HCT116 (cell line): ENCODE results near the gene RHEBL1. TPM values are rescaled to one million over a fixed set of nuclear protein-coding genes. Genes with fewer than 3 reads are reported as not detected.

ENCODE experiments used
- ATAC-seq: fragments of 200-7000 bp; cut with Tn5 transposase; 2 replicates; pipeline ENCODE4 v1.9.1; 2020; ENCODE audit warnings: mild to moderate bottlenecking, moderate library complexity
- BruUV-seq: library from RNA; stranded (reverse); fragments of 400-500 nt; replicated peaks from 2 replicates; lab custom pipeline; 2021; lab: Mats Ljungman, UMichigan
- CTCF ChIA-PET: fragments of 300-600 bp; sonication (Branson Sonifier 250); formaldehyde crosslinking; loops from one replicate; lab custom pipeline; 2021; ENCODE audit warnings: antibody characterized with exemption; lab: Charles Lee
- POLR2A ChIA-PET: fragments of 300-600, 350-600 bp; sonication (Branson Sonifier 250); formaldehyde crosslinking; loops from one replicate; lab custom pipeline; 2021; ENCODE audit warnings: antibody characterized with exemption; lab: Charles Lee
- RAD21 ChIA-PET, 2 experiments: fragments of 300-600 bp; sonication (Branson Sonifier 250); formaldehyde crosslinking; loops; one replicate each; lab custom pipeline; 2023; ENCODE audit warnings: low total read pairs in 2 of 2; ENCODE audit not compliant: uncharacterized antibody in 2 of 2, unreplicated experiment in 2 of 2, low non-redundant PET in 1 of 2; lab: Charles Lee
- DNase-seq: peaks from one replicate; pipeline ENCODE4 v3.0.0-alpha.2; 2010; ENCODE audit warnings: low read depth, low spot score
- H2AFZ ChIP-seq: fragments of 200-600 bp; shearing (Covaris generic), sonication (generic); 2 replicates; pipeline ENCODE4 v1.6.1; 2017; ENCODE audit warnings: low read depth, mixed run types, mixed read lengths, antibody characterized with exemption, low read length; ENCODE audit not compliant: poor library complexity, severe bottlenecking
- H3K27ac ChIP-seq: 2 replicates; pipeline ENCODE4 v1.5.1; 2012; ENCODE audit warnings: low read depth, low read length
- H3K27me3 ChIP-seq: fragments of 200-600 bp; sonication (generic); 2 replicates; pipeline ENCODE4 v1.6.1; 2016; ENCODE audit warnings: mixed run types, low read length, mixed read lengths; ENCODE audit not compliant: insufficient read depth
- H3K36me3 ChIP-seq, 2 experiments: fragments of 200-500 bp in 1 of 2; fragments of 200-600 bp in 1 of 2; sonication (Bioruptor generic) in 1 of 2; sonication (generic) in 1 of 2; 2 replicates each; pipeline versions ENCODE4 v1.5.1 to v1.6.1; 2014 to 2016; ENCODE audit warnings: low read length in 2 of 2, inconsistent platforms in 1 of 2, mixed read lengths in 1 of 2, mixed run types in 1 of 2; ENCODE audit not compliant: insufficient read depth in 2 of 2, control insufficient read depth in 1 of 2
- H3K4me1 ChIP-seq, 2 experiments: fragments of 200-600 bp in 1 of 2; sonication (generic) in 1 of 2; 2 replicates each; pipeline versions ENCODE4 v1.5.1 to v1.6.1; 2012 to 2017; ENCODE audit warnings: low read length in 2 of 2, inconsistent platforms in 1 of 2, mild to moderate bottlenecking in 1 of 2, mixed read lengths in 1 of 2, mixed run types in 1 of 2, moderate library complexity in 1 of 2; ENCODE audit not compliant: insufficient read depth in 2 of 2, control insufficient read depth in 1 of 2
- H3K4me2 ChIP-seq: fragments of 200-600 bp; sonication (generic); 2 replicates; pipeline ENCODE4 v1.6.1; 2017; ENCODE audit warnings: mixed run types, low read length, mixed read lengths
- H3K4me3 ChIP-seq, 2 experiments: fragments of 200-600 bp in 1 of 2; sonication (generic) in 1 of 2; replicated peaks in 1 of 2; 2 replicates each; pipeline ENCODE4 v1.5.1; 2011 to 2016; ENCODE audit warnings: low read length in 2 of 2, control low read depth in 1 of 2, low read depth in 1 of 2, mild to moderate bottlenecking in 1 of 2, mixed read lengths in 1 of 2, mixed run types in 1 of 2
- H3K79me2 ChIP-seq: fragments of 200-600 bp; sonication (generic); 2 replicates; pipeline ENCODE4 v1.6.1; 2017; ENCODE audit warnings: mild to moderate bottlenecking, mixed run types, low read length, moderate library complexity, mixed read lengths; ENCODE audit not compliant: insufficient read depth
- H3K9ac ChIP-seq: fragments of 200-600 bp; sonication (generic); 2 replicates; pipeline ENCODE4 v1.6.1; 2016; ENCODE audit warnings: low read length, mixed read lengths
- H3K9me2 ChIP-seq: fragments of 200-600 bp; sonication (generic), shearing (Covaris generic); 2 replicates; pipeline ENCODE4 v1.6.1; 2017; ENCODE audit warnings: mixed run types, mild to moderate bottlenecking, moderate library complexity; ENCODE audit not compliant: insufficient read depth
- H3K9me3 ChIP-seq, 2 experiments: fragments of 200-500 bp in 1 of 2; fragments of 200-600 bp in 1 of 2; sonication (Bioruptor generic) in 1 of 2; sonication (generic) in 1 of 2; 2 replicates each; pipeline ENCODE4 v1.6.1; 2014 to 2017; ENCODE audit warnings: low read length in 2 of 2, mixed read lengths in 2 of 2, inconsistent platforms in 1 of 2, low read depth in 1 of 2, mild to moderate bottlenecking in 1 of 2, mixed run types in 1 of 2, moderate library complexity in 1 of 2; ENCODE audit not compliant: control insufficient read depth in 1 of 2, insufficient read depth in 1 of 2
- H4K20me1 ChIP-seq: fragments of 200-600 bp; sonication (generic), shearing (Covaris generic); 2 replicates; pipeline ENCODE4 v1.6.1; 2017; ENCODE audit warnings: mixed run types, mild to moderate bottlenecking, moderate library complexity; ENCODE audit not compliant: insufficient read depth
- ATF3 ChIP-seq: IDR thresholded peaks from 2 replicates; pipeline ENCODE4 v1.6.1; 2012
- CBX3 ChIP-seq: IDR thresholded peaks from 2 replicates; pipeline ENCODE4 v1.6.1; 2012; ENCODE audit warnings: low read depth
- CEBPB ChIP-seq: IDR thresholded peaks from 2 replicates; pipeline ENCODE4 v1.6.1; 2012; ENCODE audit warnings: low read depth
- CTCF ChIP-seq, 3 experiments: fragments of 200-600 bp in 1 of 3; sonication (generic) in 1 of 3; IDR thresholded peaks in 2 of 3; conservative IDR thresholded peaks in 1 of 3; 2 replicates each; pipeline ENCODE4 v1.5.1; 2012 to 2017; ENCODE audit warnings: low read depth in 2 of 3, low read length in 2 of 3, antibody characterized with exemption in 1 of 3, borderline replicate concordance in 1 of 3, control low read depth in 1 of 3, mild to moderate bottlenecking in 1 of 3, mixed read lengths in 1 of 3, mixed run types in 1 of 3, moderate library complexity in 1 of 3; ENCODE audit not compliant: insufficient read depth in 1 of 3
- ELF1 ChIP-seq: IDR thresholded peaks from 2 replicates; pipeline ENCODE4 v1.6.1; 2012; ENCODE audit warnings: low read depth, borderline replicate concordance
- EZH2phosphoT487 ChIP-seq: fragments of 200-600 bp; IDR thresholded peaks from 2 replicates; pipeline ENCODE4 v1.6.1; 2018; ENCODE audit warnings: antibody characterized with exemption, borderline replicate concordance
- FOSL1 ChIP-seq: IDR thresholded peaks from 2 replicates; pipeline ENCODE4 v1.6.1; 2012; ENCODE audit warnings: low read depth
- JUND ChIP-seq: IDR thresholded peaks from 2 replicates; pipeline ENCODE4 v1.6.1; 2012
- MAX ChIP-seq: IDR thresholded peaks from 2 replicates; pipeline ENCODE4 v1.6.1; 2012
- POLR2AphosphoS5 ChIP-seq: IDR thresholded peaks from 2 replicates; pipeline ENCODE4 v1.6.1; 2011; ENCODE audit warnings: mild to moderate bottlenecking, low read depth, low read length, moderate library complexity
- RAD21 ChIP-seq: IDR thresholded peaks from 2 replicates; pipeline ENCODE4 v1.6.1; 2012; ENCODE audit warnings: low read depth, mild to moderate bottlenecking
- REST ChIP-seq: IDR thresholded peaks from 2 replicates; pipeline ENCODE4 v1.6.1; 2012; ENCODE audit warnings: low read depth
- SIN3A ChIP-seq: IDR thresholded peaks from 2 replicates; pipeline ENCODE4 v1.6.1; 2012; ENCODE audit warnings: low read depth
- SP1 ChIP-seq: IDR thresholded peaks from 2 replicates; pipeline ENCODE4 v1.6.1; 2012; ENCODE audit warnings: low read depth
- SRF ChIP-seq: IDR thresholded peaks from 2 replicates; pipeline ENCODE4 v1.6.1; 2012; ENCODE audit warnings: low read depth
- ZFX ChIP-seq: fragments of 450-650 bp; IDR thresholded peaks from 2 replicates; pipeline ENCODE4 v1.6.1; 2017
- ZNF274 ChIP-seq: fragments of 200-500 bp; sonication (Bioruptor generic); IDR thresholded peaks from 2 replicates; pipeline ENCODE4 v1.6.1; 2014; ENCODE audit warnings: mild to moderate bottlenecking, low read depth, low read length, inconsistent platforms
- intact Hi-C: fragments of 100-400 bp; cut with micrococcal nuclease; formaldehyde crosslinking; loops from 2 replicates; pipeline ENCODE4 v1.10.0; 2022
- total RNA-seq: library from RNA; stranded (reverse); gene quantifications from one replicate; pipeline ENCODE4 v1.2.1, GENCODE V29; 2021; ENCODE audit not compliant: unreplicated experiment

Gene RHEBL1
- total RNA-seq, 1 experiment from 2014 or later, result 2.8 TPM

- RAD21 ChIA-PET, result no interaction called here
- no peaks in the 10 kb centered on the region for H3K9me2 ChIP-seq
- H3K4me1 ChIP-seq, result peaks cover 0 to 11% of the 10 kb centered on the region in 2 experiments; a peak in 3 of 4 replicates
- TF ChIP-seq SP1, result no peak
- TF ChIP-seq RAD21, result no peak
- no peak for TF ChIP-seq CEBPB
- no peak for TF ChIP-seq CTCF (IDR thresholded peaks at IDR 0.05 in 2 of 3, conservative IDR thresholded peaks at IDR 0.05 in 1 of 3; ENCODE audit: borderline replicate concordance in 1 of 3, insufficient read depth in 1 of 3, low read depth in 2 of 3, low read length in 2 of 3)
- no peak for TF ChIP-seq ATF3
- no peak for TF ChIP-seq SRF
- TF ChIP-seq ELF1, result no peak
- no peak for TF ChIP-seq MAX
- no peak for TF ChIP-seq EZH2phosphoT487
- TF ChIP-seq ZFX, result no peak
- TF ChIP-seq SIN3A, result no peak
- no peak for TF ChIP-seq CBX3
- TF ChIP-seq FOSL1, result no peak
- TF ChIP-seq POLR2AphosphoS5, result no peak
- TF ChIP-seq ZNF274, result no peak
- no peak for TF ChIP-seq REST
- TF ChIP-seq JUND, result no peak
- H3K9me3 ChIP-seq, result no peaks in the 10 kb centered on the region
- H3K36me3 ChIP-seq, result peaks cover 54 to 69% of the 10 kb centered on the region in 2 experiments
- no peak overlapping the region for H3K27ac ChIP-seq
- H3K9ac ChIP-seq, result no peak overlapping the region
- ATAC-seq, result no peak
- no peak for DNase-seq
- H3K4me3 ChIP-seq, result no peak overlapping the region
- no peak overlapping the region for H3K4me2 ChIP-seq
- CTCF ChIA-PET, result no interaction called here
- H3K27me3 ChIP-seq, result no peaks in the 10 kb centered on the region
- peaks cover 63% of the 10 kb centered on the region for H3K79me2 ChIP-seq
- no peaks in the 10 kb centered on the region for H4K20me1 ChIP-seq
- no TSS peak for BruUV-seq
- intact Hi-C loops, result no loop called here
- H2AFZ ChIP-seq, result no peak overlapping the region
- POLR2A ChIA-PET, result no interaction called here
Observed at GRCh38 chr12:49051777-49052438, 17.9 kb downstream of the RHEBL1 start.
